ENCODE measurements around the gene C3orf22. TPM values are rescaled to one million over a fixed set of nuclear protein-coding genes. Genes with fewer than 3 reads are reported as not detected.

Gene C3orf22
- total RNA-seq, 4 donors from 2014 or later: not detected

- ATAC-seq (ENCODE audit: low FRiP score) (no peak), DNase-seq (ENCODE audit: low spot score) (no peak)
- TF ChIP-seq, protein P1, sequence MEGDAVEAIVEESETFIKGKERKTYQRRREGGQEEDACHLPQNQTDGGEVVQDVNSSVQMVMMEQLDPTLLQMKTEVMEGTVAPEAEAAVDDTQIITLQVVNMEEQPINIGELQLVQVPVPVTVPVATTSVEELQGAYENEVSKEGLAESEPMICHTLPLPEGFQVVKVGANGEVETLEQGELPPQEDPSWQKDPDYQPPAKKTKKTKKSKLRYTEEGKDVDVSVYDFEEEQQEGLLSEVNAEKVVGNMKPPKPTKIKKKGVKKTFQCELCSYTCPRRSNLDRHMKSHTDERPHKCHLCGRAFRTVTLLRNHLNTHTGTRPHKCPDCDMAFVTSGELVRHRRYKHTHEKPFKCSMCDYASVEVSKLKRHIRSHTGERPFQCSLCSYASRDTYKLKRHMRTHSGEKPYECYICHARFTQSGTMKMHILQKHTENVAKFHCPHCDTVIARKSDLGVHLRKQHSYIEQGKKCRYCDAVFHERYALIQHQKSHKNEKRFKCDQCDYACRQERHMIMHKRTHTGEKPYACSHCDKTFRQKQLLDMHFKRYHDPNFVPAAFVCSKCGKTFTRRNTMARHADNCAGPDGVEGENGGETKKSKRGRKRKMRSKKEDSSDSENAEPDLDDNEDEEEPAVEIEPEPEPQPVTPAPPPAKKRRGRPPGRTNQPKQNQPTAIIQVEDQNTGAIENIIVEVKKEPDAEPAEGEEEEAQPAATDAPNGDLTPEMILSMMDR (IDR thresholded peaks at IDR 0.05): no peak
These were observed 32.1 kb downstream of the C3orf22 start for GRCh38 chr3:126526668-126527005.

DNA sequence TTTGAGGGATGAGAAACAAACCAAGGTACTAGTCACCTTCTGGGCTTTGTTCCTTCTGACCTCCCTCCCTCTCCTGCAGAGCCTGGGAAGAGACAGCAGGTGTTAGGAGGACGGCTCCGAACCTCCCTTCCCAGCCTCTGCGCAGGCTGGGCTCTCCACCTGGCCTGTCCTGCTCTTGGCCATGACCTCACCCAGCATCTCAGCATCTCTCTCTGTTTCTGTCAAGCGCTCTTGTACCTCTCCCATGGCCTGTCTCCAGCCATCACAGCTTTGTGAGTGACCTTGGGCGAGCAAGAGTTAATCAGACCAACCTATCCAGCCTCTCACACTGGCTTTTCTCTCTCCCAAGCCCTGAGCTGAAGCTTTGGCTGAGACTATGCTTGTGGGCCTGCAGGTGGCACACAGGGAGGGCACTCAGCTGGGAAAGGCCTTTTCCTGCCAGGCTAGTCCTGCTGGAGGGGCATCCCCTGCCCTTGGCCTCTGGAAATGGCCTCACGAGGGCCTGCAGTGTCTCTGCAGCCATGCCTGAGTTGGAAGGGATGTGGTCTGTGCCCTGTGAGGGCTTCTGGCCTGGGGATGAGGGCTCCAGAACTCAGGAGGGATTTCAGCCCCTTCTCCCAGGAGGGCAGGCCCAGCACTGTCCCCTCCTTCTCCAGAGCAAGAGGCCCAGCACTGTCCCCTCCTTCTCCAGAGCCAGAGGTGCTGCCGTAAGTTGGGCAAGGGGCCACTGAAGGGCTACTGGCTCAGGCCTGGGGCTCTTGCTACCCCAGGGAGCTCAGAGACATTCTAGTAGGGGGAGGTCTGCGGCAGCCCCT is 32.7 kb downstream of the C3orf22 start:
- DNase-seq (ENCODE audit: low spot score) (no peak), ATAC-seq (ENCODE audit: low FRiP score) (no peak)
- TF ChIP-seq, protein P1 (IDR thresholded peaks at IDR 0.05): no peak

DNA sequence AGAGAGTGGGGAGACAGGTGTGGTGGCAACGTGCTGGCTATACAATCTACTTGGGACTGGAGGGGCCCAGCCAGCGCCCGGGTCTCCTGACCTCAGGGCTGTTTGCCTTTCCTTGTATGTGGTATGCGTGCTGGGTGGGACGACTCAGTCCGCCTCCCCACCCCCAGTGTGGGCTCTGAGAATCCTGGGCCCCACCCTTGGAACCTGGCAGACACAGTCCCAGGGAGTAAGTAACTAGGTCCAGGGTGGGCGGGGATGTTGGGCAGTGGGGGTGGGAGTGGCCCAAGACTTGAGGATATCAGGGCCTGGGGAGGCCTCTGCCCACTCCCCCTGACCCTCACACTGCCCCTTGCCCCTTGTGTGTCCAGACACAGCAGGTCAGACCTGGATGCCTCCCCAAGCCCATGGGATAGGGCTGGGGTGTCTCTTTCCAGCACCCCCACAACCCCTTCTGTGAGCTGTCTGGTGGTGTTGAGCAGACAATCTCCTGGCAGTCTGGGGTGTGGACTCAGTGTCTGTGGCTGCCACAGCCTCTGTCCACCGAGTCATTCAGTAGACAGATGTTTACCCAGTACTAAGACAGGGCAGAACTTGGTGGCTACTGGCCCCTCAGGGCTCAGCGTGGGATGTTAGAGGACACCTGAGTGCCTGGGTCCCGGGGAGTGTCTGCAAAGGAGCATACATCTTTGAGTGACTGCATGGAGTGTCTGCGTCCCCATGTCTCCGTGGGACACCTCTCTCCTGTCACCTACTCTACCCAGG is 33.5 kb downstream of the C3orf22 start:
- TF ChIP-seq, protein P1 (IDR thresholded peaks at IDR 0.05): no peak
- DNase-seq (ENCODE audit: low spot score): no peak
- no peak for ATAC-seq (ENCODE audit: low FRiP score)

- ATAC-seq (ENCODE audit: low FRiP score): no peak
- no peak for DNase-seq (ENCODE audit: low spot score)
- TF ChIP-seq, protein P1 (IDR thresholded peaks at IDR 0.05): no peak
These were observed 34.2 kb downstream of the C3orf22 start for GRCh38 chr3:126524429-126524988.

DNA sequence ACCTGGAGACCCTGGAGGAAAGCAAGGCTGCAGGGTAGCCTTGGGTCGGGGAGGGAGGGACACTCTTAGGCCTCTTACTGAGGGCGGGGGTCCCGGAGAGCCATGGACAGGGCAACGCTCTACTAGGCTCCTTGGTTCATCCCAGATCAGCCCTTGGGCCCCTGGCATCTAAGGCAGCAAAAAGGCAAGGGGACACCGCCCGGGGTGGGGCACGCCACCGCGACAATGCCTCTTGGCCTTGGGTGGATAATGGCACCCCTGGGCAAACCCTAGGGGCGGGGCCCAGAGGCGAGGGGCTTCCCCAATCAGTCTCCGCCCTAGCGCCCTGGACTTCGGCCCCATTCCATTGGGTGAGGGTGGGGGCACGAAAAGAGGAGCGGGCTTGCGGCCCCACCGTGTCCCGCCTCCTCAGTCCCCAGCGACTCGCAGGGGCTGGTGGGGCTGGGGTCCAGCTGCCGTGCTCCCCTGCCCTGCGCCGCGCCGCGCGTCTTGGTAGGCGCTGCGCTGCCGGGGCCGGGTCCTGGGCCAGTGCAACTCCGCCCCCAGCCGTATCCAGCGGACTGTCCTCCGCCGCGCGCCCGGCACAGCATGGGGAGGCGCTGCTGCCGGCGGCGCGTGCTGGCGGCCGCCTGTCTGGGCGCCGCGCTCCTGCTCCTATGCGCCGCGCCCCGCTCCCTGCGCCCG is 34.8 kb downstream of the C3orf22 start, which contains the start of gene CHST13:
Gene CHST13 (plus strand): TSS at position 411 of the 684 bp plus-strand sequence. CDS start 178 bp downstream, at position 589.
- no peak for DNase-seq (ENCODE audit: low spot score)
- TF ChIP-seq, protein P1 (IDR thresholded peaks at IDR 0.05): no peak
- ATAC-seq (ENCODE audit: low FRiP score): peak; percentile 1

DNA sequence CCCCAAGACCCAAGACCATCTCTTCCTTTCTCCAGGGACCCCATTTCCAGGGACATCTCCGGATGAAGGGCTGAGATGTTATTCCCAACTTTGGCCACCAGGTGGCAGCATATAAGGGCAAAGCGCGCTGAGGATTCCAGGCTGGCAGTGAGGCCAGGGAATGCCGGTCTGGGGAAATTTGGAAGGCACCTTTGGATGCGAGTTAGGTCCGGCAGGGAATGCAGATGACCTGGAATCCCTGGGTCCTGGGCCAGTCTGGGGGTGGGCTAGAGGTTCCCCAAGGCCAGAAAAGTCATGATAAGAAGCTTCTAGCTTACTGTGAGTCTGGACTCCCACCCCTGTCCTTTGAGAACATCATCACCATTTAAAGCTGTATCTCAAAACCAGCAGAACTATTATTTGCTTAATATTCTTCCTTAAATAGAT is 36.4 kb downstream of the C3orf22 start:
- DNase-seq (ENCODE audit: low spot score) (peak; percentile 42), ATAC-seq (ENCODE audit: low FRiP score) (no peak)
- TF ChIP-seq, protein P1 (IDR thresholded peaks at IDR 0.05): peak in 2 of 3 donors; percentile 66 to 72
